ENCODE measurements around the gene ZFYVE19.

Gene ZFYVE19

DNA sequence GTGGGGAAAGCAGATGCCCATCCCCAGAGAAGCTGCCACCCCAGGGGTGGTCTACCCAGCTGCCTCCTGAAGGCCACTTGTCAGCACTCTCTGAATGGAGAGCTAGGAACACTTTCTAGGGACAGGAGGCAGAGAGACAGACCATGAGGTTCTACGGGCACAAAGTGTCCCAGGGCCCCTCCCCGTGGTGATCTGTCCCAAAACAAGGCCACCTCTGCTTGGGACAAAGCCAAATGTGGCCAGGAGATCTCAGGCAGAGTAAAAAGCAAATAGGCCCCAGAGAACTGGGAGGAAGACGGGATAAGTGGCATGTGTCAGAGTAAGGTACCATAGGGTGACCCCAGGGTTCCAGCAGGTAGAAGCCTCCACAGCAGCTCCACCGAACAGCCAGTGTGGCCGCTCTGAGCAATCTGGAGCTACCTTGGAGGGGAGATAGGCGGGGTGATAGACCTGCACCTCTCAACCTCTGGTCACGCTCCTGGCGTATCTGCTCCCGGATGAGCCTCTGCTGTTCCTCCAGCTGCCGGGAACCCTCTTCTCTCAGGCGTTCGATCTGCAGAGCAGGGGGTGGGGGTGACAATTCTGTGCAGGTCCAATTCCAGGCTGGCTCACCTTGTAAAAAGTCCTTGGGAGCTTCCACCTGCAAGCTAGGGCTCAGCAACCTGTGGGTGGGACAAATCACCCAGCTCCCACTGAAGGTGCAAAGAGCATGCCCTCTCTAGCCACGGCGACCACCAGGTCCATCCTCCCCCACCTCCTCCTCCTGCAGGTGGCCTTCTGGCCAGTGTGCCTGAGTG lies 31.0 kb upstream of the ZFYVE19 start:
- no peak for DNase-seq (ENCODE audit: low read depth in 1 of 2, low spot score in 1 of 2)

- DNase-seq (ENCODE audit: low read depth in 1 of 2, low spot score in 1 of 2), result no peak
These were observed 30.2 kb upstream of the ZFYVE19 start for GRCh38 chr15:40776537-40777141.

DNA sequence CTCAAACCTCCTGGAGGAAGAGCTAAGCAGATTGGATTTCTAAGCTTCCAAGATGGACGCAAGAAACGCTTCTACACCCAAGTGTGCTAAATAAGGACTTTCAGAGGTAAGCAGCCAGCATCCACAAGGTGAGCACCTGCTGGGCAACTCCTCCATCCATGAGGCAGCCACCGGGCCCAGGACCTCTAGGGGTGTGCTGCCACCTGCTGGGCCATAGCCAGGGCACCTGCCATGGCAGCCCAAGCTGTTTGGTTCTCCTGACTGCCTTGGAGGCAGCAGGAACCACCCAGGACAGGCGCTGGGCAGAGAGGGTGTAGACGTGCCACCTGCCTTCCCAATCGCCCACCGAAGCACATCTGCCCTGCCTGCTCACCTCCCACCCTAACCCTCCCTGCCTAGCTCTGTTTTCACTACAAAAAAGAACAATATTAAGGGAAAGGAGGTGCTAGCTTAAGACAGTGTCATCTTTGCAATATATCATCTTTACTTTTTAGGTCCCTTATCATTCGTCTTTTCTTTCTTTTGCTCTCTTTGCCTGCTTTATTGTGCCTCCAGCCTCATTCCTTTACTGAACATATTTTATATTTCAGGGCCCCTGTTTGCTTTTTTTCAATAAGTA lies 24.2 kb upstream of the ZFYVE19 start:
- DNase-seq (ENCODE audit: low read depth in 1 of 2, low spot score in 1 of 2), result peak; percentile 65 to 71

DNA sequence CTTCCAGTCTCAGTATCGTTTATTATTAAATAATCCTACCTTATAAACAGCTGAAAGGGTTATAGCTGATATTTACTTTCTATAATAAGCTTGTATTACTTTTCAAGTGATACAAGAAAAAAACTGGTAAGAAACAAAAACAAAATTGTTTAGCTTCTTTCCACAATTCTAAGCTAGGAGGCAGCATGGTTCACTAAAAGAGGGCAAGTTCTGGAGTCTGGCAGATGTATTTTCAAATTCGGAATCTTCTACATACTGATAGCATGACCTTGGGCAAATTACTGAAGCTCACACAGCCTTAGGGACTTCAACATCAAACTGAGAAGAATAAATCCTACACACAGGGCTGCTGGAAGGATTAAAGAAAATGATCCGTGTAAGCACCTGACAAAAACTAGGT lies 21.7 kb upstream of the ZFYVE19 start:
- no peak for DNase-seq (ENCODE audit: low read depth in 1 of 2, low spot score in 1 of 2)

GRCh38 chr15:40785814-40786213 lies 21.1 kb upstream of the ZFYVE19 start:
- no peak for DNase-seq (ENCODE audit: low read depth in 1 of 2, low spot score in 1 of 2)

GRCh38 chr15:40787344-40787841 lies 19.5 kb upstream of the ZFYVE19 start:
- DNase-seq (ENCODE audit: low read depth in 1 of 2, low spot score in 1 of 2), result peak in 1 of 2 donors; percentile 33

DNA sequence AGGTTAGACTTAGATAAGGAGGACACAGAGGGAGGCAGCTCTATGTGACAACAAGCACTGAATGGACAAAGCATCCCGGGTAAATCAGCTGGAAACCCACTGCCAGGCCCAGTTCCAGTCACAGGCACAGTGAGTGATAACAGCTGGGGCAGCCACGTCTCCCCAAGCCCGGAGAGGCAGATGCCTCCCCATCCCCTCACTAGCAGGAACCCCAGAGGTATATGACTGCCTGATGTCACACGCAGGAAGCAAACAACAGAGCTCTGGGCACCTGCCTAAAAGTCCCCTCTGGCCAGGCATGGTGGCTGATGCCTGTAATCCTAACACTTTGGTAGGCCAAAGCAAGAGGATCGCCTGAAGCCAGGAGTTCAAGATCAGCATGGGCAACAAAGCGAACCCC lies 18.9 kb upstream of the ZFYVE19 start:
- no peak for DNase-seq (ENCODE audit: low read depth in 1 of 2, low spot score in 1 of 2)

- DNase-seq (ENCODE audit: low read depth in 1 of 2, low spot score in 1 of 2), result no peak
These were observed 17.8 kb upstream of the ZFYVE19 start for GRCh38 chr15:40789119-40789518.

DNA sequence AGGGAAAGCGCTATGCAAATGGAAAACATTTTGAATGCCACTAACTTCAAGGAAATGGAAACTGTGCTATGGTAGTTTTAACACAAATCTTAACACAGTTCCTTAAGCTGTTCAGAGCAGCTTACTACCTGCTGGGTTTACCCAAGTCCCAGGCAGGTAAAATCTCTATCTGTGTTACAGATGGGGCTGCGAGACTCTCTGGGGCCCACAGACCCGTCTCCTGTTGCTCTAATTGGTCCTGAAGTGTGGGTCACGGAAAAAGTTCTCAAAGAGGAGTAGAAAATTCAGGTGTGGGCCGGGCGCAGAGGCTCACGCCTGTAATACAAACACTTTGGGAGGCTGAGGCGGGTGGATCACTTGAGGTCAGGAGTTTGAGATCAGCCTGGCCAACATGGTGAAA lies 16.9 kb upstream of the ZFYVE19 start:
- DNase-seq (ENCODE audit: low read depth in 1 of 2, low spot score in 1 of 2), result no peak

DNA sequence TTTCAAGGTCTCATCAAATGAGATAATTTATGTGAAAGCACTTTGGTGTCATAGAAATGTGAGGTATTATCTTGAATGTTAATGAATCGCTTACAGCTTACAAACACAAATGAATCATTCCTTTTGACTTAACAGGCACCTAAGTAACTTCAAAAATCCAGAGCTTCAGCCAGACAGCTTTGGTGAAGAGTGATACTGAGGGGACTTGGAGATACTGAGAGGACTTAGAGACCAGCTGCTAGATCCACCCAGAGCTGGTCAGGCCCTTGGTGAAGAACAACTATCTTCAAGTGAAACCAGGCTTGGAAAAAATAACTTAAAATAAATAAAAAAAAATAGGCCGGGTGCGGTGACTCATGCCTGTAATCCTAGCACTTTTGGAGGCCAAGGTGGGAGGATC lies 16.2 kb upstream of the ZFYVE19 start:
- no peak for DNase-seq (ENCODE audit: low read depth in 1 of 2, low spot score in 1 of 2)

DNA sequence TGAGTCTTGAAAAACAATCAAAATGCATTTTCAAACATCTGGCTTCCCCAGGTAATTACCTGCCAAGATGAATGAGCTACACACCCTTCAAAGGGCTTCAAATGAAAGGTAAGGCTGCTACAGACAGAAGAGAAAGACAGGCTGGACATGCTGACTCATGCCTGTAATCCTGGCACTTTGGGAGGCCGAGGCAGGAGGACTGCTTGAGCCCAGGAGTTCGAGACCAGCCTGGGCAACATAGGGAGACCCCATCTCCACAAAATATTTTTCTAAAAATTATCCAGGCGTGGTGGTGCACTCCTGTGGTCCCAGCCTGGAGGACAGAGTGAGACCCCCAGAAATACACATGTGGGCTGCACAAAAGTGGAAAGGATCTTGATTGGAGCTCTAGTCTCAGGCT lies 14.5 kb upstream of the ZFYVE19 start:
- no peak for DNase-seq (ENCODE audit: low read depth in 1 of 2, low spot score in 1 of 2)

GRCh38 chr15:40793216-40793989 lies 13.5 kb upstream of the ZFYVE19 start:
- no peak for DNase-seq (ENCODE audit: low read depth in 1 of 2, low spot score in 1 of 2)

DNA sequence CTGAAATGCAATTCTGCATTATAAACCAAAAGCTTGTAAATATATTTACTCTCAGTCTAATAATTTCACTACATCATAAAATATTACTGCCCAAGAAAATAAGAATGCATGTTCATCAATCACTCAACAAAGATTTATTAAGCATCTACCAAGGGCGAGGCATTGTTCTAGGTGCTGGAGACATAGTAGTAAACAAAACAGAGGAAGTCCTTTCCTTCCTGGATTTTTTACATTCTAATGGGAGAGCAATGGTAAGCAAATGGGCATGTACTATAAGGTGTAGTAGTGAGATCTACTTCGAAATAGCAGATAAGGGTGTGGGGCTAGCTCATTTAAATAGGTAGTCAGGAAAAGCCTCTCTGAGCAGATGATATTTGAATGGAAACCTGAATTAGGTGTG lies 10.8 kb upstream of the ZFYVE19 start:
- DNase-seq (ENCODE audit: low read depth in 1 of 2, low spot score in 1 of 2), result no peak

- DNase-seq (ENCODE audit: low read depth in 1 of 2, low spot score in 1 of 2), result no peak
These were observed 10.4 kb upstream of the ZFYVE19 start for GRCh38 chr15:40796512-40796911.

- DNase-seq (ENCODE audit: low read depth in 1 of 2, low spot score in 1 of 2), result no peak
These were observed 7.4 kb upstream of the ZFYVE19 start for GRCh38 chr15:40799523-40799922.

GRCh38 chr15:40803076-40803475 lies 3.8 kb upstream of the ZFYVE19 start:
- no peak for DNase-seq (ENCODE audit: low read depth in 1 of 2, low spot score in 1 of 2)

- DNase-seq (ENCODE audit: low read depth in 1 of 2, low spot score in 1 of 2), result no peak
These were observed 3.2 kb upstream of the ZFYVE19 start for GRCh38 chr15:40803688-40804087.

- DNase-seq (ENCODE audit: low read depth in 1 of 2, low spot score in 1 of 2), result no peak
These were observed 239 bp upstream of the ZFYVE19 start for GRCh38 chr15:40806672-40807027.

DNA sequence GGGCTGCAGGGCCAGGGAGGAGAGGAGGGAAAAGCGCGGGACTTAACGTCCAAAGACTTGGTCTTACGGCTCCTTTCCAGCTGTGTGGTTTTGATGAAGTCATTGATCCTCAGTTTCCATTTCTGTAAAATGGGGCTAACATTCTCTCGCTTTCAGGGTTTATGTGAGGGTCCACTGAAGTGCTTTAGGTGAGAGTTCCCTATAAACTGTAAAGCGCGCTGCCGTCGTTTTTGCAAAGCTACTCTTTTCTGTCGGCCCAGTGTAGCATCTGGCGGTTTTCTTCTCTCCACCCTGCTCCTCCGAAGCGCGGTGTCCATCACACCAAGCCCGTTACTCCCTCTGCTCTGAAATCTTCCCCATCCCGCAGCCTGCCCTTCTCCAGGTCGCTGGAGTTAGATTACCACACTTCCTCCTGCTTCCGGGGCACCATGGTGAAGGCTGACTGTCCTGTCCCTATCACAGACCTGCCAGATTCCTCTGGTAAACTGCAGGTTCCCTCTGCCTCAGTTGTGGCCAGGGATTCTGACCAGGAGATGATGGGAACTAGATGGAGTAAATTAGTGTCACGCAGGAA lies 1.1 kb downstream of the ZFYVE19 start:
- DNase-seq (ENCODE audit: low read depth in 1 of 2, low spot score in 1 of 2), result no peak

- DNase-seq (ENCODE audit: low read depth in 1 of 2, low spot score in 1 of 2), result no peak
These were observed 2.1 kb downstream of the ZFYVE19 start for GRCh38 chr15:40808861-40809450.

Data from stimulated activated CD4-positive, alpha-beta T cell treated with anti-CD3 and anti-CD28 coated beads, Interleukin-15, amount 100 ng/mL, for 1 hour (primary cell).